HG02678 (cell line): ENCODE measurements around the gene NCK1.
"Not testable (repeated sequence)": the region's sequence is repeated elsewhere in the genome, so short reads cannot be mapped to it uniquely, and the experiment has no call there.

ENCODE experiments used
- ATAC-seq: cut with Tn5 transposase; IDR thresholded peaks from one replicate; pipeline ENCODE4 v1.9.1; 2021; ENCODE audit warnings: mild to moderate bottlenecking, moderate library complexity; ENCODE audit not compliant: unreplicated experiment

NCK1 gene

GRCh38 chr3:136862617-136863322 lies 762 bp downstream of the NCK1 start:
- peak; percentile 13 for ATAC-seq

DNA sequence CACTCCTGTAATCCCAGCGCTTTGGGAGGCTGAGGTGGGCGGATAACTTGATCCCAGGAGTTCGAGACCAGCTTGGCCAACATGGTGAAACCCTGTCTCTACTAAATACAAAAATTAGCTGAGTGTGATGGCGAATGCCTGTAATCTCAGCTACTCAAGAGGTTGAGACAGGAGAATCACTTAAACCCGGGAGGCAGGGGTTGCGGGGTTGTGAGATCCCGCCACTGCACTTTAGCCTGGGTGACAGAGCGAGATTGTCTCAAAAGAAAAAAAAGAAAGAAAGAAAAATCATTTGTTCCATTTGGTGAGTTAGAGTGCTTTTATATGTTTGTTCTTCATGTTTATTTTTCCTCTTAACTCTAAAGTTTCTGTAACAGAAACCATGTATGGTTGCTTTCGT lies 7.3 kb downstream of the NCK1 start:
- no peak for ATAC-seq

DNA sequence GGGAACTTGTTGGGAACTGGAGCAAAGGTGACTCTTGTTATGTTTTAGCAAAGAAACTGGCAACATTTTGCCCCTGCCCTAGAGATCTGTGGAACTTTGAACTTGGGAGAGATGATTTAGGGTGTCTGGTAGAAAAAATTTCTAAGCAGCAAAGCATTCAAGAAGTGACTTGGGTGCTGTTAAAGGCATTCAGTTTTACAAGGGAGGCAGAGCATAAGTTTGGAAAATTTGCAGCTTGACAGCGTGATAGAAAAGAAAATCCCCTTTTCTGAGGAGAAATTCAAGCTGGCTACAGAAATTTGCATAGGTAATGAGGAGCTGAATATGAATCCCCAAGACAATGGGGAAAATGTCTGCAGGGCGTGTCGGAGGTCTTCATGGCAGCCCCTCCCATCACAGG lies 10.2 kb downstream of the NCK1 start:
- ATAC-seq: not testable (repeated sequence)

- not testable (repeated sequence) for ATAC-seq
Measured at GRCh38 chr3:136879510-136879909, 17.5 kb downstream of the NCK1 start.

DNA sequence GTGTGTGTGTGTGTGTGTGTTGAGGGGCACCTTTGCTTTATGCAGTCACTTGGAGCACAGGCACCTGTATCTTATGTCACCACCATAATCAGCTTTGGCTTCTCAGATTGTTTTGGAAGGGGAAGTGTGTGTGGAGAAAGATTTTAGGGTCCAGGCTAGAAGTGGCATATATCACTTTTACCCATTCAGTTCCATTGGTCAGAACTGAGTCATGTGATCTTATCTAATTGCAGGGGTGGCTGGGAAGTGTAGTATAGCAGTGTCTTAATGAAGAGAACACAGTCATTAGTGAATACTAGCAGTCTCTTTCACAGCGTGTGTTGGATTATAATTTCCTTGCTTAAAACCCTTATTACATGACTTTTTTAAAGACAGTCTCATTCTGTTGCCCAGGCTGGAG lies 20.6 kb downstream of the NCK1 start:
- ATAC-seq: no peak

DNA sequence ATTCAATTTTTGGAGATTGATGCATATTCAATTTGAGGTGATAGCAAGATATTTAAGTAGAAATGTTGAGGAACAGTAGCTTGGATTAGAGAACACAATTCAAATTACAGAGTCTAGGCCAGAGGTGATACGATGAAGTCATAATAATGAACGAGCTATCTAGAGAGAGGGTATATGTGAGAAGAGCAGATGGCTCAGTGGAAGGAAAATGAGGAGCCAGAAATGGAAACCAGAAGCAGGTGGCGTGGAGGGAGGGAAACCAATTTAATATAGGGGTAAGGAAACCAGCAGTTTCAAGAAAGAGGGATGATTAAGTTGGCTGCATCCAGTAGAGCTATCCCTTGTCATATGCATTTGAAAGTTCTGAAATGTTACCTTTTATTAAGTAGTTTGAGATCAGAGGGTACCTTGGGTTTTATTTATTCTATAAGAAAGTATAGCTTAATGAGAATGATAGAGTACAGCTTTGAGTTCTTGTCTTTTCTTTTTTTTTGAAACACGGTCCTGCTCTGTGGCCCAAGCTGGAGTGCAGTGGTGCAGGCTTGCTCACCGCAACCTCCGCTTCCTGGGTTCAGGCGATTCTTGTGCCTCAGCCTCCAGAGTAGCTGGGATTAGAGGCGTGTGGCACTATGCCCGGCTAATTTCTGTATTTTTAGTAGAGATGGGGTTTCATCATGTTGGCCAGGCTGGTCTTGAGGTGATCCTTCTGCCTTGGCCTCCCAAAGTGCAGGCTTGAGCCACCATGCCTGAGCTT lies 22.1 kb downstream of the NCK1 start:
- ATAC-seq: peak; percentile 44

DNA sequence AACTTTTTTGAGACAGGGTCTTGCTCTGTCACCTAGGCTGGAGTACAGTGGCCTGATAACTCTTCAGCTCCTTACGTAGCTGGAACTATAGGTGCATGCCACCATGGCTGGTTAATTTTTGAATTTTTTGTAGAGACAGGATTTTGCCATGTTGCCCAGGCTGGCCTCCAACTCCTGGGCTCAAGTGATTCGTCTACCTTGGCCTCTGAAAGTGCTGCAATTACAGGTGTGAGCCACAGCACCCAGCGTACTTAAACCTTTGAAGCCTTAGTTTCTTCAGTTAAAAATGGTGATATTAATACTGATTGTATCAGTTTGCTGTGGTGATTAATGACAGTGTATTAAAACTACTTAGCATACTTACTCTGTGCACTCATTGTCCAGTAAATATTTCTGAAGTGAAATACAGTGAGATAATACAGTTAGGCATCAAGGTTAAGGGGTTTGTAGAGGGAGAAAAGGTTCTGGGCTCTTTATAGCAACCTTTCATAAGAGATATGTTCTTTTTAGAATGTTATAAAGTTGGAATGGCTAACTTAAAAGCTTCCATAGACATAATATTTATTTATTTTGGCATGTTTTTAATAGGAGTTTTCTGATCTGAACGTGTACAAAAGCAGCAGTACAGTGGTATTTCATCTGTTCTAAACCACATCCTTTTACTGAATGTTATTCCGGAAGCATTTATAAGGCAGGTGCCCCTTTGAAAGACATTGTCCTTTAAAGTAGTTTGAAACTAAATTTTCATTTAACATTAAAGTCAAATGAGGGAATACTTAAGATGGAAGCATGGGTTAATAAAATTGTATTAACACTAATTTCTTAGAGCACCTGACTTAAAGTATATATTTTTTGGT lies 23.6 kb downstream of the NCK1 start:
- ATAC-seq: peak; percentile 62

- ATAC-seq: no peak
Measured at GRCh38 chr3:136889947-136890346, 27.9 kb downstream of the NCK1 start.

DNA sequence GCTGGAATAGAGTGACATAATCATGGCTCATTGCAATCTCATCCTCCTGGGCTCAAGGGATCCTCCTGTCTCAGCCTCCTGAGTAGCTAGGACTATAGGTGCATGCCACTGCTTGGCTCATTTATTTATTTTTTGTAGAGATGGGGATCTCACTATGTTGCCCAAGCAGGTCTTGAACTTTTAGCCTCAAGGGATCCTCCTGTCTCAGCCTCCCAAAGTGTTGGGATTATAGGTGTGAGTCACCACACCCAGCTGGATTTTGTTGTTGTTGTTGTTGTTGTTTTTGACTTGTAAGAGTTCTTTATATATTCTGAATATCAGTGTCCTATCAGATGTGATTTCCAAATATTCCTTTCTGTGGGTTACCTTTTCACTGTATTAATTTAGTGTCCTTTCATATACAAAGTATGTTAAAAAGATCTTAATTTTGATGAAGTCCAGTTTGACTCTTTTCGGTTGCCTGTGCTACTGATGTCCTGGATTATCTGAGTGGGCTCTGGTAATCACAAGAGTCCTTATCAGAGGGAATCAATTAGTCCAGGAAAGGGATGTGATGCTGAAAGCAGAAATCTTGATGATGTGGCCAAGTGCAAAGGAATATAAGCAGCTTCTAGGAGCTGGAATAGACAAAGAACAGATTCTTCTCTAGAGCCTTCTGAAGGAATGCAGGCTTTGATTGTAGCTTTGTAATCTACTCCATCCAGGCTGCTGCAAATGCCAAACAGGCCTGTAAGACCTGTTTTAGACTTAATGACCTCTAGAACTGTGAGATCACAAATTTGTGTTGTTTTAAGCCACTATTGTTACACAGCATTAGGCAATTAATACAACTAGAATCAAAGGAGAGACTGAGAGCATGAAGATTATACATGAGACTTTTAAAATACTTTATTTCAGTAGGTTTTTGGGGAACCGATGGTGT lies 30.2 kb downstream of the NCK1 start:
- ATAC-seq: no peak

GRCh38 chr3:136893848-136894443 lies 31.9 kb downstream of the NCK1 start:
- no peak for ATAC-seq

GRCh38 chr3:136897171-136897570 lies 35.2 kb downstream of the NCK1 start:
- not testable (repeated sequence) for ATAC-seq

DNA sequence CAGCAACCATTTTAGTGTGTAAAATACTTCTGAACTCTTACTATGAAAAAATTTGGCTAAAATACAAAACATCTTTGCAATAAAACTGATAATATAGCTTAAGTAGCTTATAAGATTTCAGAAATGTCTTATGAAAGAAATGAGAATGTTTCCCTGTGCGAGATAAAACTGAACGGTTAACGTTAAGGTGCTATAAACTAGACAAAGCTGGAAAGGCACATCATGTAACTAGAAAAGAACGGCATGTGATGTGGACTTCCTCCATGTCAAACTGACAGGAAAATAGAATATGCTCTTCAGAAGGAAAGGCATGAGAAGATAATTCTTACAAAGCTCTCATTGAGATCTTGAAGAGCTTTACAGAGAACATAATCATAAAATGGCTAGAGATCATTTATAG lies 36.5 kb downstream of the NCK1 start:
- no peak for ATAC-seq

- no peak for ATAC-seq
Measured at GRCh38 chr3:136898954-136899353, 36.9 kb downstream of the NCK1 start.

DNA sequence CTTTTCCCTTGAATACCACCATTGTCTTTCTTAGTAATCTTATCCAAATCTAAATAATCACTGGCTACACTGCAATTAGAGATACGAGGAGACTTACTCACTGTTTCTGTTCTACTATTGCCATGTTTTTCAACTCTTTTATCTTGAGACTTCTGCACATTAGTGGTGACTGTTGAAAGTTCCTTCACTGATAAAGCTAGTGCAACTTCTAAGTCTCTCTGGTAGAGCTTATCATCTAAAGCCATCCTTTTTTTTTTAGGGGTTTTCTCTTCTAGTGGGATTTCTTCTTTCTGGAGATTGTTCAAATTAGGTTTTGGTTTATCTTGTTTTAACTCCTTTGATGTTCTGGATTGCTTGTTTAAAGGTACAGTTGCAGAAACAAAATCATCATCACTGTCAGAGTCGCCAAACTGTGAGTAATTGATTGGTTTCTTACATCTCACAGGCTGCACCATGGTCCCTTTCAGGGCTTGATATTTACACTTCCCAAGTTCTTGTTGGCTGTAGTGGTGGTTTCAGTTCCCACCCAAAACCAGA lies 37.7 kb downstream of the NCK1 start:
- ATAC-seq: no peak

GRCh38 chr3:136900694-136901093 lies 38.7 kb downstream of the NCK1 start:
- not testable (repeated sequence) for ATAC-seq

DNA sequence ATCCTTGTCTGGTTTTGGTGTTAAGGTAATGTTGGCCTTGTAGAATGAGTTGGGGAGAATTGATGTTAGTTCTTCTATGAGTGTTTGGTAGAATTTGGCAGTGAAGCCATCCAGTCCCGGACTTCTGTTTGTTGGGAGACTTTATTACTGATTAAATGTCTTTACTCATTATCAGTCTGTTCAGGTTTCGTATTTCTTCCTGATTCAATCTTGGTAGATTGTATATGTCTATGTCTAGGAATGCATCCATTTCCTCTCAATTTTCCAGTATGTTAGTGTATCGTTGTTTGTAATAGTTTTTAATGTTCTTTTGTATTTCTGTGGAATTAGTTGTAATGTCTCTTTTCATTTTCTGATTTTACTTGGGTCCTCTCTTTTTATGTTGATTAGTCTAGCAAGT lies 39.4 kb downstream of the NCK1 start:
- no peak for ATAC-seq

DNA sequence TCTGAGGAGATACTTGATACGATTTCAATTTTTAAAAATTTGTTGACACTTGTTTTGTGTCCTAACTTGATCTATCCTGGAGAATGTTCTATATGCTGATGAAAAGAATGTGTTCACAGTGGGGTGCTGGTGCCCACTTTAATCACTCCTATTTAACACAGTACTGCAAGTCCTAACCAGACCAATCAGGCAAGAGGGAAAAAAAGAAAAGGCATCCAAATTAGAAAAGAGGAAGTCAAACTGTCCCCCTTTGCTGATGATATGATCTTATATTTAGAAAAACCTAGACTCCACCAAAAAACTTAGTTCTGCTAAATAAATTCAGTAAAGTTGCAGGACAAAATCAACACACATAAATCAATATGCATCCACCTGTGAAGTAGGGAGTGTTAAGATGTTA lies 40.5 kb downstream of the NCK1 start:
- ATAC-seq: not testable (repeated sequence)

DNA sequence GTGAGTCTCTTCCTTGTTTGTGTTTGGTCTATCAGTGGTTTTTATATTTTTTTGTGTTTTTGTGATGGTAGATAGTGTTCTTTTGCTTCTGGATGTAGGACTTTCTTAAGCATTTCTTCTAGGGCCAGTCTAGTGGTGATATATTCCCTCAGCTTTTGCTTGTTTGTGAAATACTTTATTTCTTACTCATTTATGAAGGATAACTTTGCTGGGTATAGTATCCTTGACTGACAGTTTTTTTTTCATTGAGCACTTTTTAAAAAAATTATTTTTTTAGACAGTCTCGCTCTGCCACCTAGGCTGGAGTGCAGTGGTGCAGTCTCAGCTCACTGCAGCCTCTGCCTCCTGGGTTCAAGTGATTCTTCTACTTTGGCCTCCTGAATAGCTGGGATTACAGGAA lies 41.9 kb downstream of the NCK1 start:
- no peak for ATAC-seq

- no peak for ATAC-seq
Measured at GRCh38 chr3:136904746-136905145, 42.7 kb downstream of the NCK1 start.

DNA sequence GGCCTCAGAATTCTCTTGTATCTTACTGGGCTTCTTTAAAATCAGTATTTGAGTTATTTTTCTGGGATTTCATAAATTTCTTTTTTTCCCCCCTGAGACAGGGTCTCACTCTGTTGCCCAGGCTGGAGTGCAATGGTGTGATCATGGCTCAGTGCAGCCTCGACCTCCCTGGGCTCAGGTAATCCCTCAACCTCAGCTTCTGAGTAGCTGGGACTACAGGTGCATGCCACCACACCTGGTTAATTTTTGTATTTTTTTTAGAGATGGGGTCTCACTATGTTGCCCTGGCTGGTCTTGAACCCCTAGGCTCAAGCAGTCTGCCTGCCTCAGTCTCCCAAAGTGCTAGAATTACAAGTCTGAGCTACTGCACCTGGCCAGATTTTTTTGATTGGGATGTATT lies 43.5 kb downstream of the NCK1 start:
- ATAC-seq: no peak
